ENCODE results near the gene CDC42EP2. TPM values are rescaled to one million over a fixed set of nuclear protein-coding genes. Genes with fewer than 3 reads are reported as not detected.

The CDC42EP2 gene
- total and polyA plus RNA-seq, 10 of the 15 experiments (the other 5 are each of a cell fraction or from before 2014, with no cell fraction given) = 0.03 to 1.2 (median 0.09) TPM; not detected in 3

DNA sequence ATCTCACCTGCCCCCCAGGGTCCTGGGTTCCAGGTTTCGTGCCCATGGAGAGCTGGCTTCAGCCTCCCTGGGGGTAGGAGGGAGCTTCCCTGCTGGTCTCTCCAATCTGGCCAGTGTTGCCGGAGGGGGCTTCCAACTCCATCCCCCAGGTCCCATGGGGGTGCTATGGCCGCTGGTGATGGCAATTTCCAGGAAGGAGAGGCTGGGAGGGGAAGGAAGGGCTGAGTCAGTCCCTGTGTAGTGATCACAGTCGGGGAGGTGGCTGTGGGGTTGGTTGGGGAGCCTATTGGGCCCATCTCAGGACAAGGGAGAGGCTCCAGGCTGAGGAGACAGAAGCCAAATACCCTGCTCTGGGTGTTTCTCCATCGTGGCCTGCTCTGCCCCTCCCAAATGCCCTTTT, 5.7 kb upstream of the CDC42EP2 start (continued):
- TF ChIP-seq RELA (IDR thresholded peaks at IDR 0.05; ENCODE audit: borderline replicate concordance, partially characterized antibody) (no peak), CHD1 (IDR thresholded peaks at IDR 0.05; ENCODE audit: low read depth, low read length) (no peak), FOXK2 (IDR thresholded peaks at IDR 0.05) (no peak), SIN3A (IDR thresholded peaks at IDR 0.05; ENCODE audit: low read depth, low read length) (no peak), BRCA1 (IDR thresholded peaks at IDR 0.05; ENCODE audit: low read depth, low read length) (no peak)
- TF ChIP-seq, protein P1, sequence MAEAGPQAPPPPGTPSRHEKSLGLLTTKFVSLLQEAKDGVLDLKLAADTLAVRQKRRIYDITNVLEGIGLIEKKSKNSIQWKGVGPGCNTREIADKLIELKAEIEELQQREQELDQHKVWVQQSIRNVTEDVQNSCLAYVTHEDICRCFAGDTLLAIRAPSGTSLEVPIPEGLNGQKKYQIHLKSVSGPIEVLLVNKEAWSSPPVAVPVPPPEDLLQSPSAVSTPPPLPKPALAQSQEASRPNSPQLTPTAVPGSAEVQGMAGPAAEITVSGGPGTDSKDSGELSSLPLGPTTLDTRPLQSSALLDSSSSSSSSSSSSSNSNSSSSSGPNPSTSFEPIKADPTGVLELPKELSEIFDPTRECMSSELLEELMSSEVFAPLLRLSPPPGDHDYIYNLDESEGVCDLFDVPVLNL (IDR thresholded peaks at IDR 0.05; ENCODE audit: low read depth, low read length) = no peak
- TF ChIP-seq, protein P2, sequence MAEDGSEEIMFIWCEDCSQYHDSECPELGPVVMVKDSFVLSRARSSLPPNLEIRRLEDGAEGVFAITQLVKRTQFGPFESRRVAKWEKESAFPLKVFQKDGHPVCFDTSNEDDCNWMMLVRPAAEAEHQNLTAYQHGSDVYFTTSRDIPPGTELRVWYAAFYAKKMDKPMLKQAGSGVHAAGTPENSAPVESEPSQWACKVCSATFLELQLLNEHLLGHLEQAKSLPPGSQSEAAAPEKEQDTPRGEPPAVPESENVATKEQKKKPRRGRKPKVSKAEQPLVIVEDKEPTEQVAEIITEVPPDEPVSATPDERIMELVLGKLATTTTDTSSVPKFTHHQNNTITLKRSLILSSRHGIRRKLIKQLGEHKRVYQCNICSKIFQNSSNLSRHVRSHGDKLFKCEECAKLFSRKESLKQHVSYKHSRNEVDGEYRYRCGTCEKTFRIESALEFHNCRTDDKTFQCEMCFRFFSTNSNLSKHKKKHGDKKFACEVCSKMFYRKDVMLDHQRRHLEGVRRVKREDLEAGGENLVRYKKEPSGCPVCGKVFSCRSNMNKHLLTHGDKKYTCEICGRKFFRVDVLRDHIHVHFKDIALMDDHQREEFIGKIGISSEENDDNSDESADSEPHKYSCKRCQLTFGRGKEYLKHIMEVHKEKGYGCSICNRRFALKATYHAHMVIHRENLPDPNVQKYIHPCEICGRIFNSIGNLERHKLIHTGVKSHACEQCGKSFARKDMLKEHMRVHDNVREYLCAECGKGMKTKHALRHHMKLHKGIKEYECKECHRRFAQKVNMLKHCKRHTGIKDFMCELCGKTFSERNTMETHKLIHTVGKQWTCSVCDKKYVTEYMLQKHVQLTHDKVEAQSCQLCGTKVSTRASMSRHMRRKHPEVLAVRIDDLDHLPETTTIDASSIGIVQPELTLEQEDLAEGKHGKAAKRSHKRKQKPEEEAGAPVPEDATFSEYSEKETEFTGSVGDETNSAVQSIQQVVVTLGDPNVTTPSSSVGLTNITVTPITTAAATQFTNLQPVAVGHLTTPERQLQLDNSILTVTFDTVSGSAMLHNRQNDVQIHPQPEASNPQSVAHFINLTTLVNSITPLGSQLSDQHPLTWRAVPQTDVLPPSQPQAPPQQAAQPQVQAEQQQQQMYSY (CRISPR knock-in tag; IDR thresholded peaks at IDR 0.05) = no peak
- TF ChIP-seq, protein P3, sequence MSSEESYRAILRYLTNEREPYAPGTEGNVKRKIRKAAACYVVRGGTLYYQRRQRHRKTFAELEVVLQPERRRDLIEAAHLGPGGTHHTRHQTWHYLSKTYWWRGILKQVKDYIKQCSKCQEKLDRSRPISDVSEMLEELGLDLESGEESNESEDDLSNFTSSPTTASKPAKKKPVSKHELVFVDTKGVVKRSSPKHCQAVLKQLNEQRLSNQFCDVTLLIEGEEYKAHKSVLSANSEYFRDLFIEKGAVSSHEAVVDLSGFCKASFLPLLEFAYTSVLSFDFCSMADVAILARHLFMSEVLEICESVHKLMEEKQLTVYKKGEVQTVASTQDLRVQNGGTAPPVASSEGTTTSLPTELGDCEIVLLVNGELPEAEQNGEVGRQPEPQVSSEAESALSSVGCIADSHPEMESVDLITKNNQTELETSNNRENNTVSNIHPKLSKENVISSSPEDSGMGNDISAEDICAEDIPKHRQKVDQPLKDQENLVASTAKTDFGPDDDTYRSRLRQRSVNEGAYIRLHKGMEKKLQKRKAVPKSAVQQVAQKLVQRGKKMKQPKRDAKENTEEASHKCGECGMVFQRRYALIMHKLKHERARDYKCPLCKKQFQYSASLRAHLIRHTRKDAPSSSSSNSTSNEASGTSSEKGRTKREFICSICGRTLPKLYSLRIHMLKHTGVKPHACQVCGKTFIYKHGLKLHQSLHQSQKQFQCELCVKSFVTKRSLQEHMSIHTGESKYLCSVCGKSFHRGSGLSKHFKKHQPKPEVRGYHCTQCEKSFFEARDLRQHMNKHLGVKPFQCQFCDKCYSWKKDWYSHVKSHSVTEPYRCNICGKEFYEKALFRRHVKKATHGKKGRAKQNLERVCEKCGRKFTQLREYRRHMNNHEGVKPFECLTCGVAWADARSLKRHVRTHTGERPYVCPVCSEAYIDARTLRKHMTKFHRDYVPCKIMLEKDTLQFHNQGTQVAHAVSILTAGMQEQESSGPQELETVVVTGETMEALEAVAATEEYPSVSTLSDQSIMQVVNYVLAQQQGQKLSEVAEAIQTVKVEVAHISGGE (CRISPR knock-in tag; IDR thresholded peaks at IDR 0.05) = no peak

All from GM12878 (cell line).